ENCODE measurements around the gene DOCK7.

DNA sequence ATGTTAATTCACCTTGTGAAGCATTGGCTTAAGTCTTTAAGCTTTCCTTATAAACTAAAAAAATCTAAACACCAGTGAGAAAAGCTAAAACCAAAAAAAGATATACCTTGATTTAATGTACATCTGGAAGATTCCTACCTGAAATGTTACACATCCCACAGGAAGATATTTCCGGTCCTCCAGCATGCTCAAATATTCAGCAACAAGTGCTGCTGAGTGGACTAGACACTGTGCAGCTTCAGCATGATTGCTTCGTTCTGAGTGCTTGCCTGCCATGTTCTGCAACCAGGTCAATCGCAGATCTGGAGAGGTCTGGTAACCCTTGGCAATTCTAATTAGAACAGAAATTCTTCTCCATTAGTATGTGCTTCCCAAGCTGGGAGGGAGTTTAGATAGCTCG lies 194.0 kb downstream of the DOCK7 start:
- TF ChIP-seq, protein P1, sequence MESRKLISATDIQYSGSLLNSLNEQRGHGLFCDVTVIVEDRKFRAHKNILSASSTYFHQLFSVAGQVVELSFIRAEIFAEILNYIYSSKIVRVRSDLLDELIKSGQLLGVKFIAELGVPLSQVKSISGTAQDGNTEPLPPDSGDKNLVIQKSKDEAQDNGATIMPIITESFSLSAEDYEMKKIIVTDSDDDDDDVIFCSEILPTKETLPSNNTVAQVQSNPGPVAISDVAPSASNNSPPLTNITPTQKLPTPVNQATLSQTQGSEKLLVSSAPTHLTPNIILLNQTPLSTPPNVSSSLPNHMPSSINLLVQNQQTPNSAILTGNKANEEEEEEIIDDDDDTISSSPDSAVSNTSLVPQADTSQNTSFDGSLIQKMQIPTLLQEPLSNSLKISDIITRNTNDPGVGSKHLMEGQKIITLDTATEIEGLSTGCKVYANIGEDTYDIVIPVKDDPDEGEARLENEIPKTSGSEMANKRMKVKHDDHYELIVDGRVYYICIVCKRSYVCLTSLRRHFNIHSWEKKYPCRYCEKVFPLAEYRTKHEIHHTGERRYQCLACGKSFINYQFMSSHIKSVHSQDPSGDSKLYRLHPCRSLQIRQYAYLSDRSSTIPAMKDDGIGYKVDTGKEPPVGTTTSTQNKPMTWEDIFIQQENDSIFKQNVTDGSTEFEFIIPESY (IDR thresholded peaks at IDR 0.05), result no peak
- no peak for TF ChIP-seq GABPA (IDR thresholded peaks at IDR 0.05 in 1 of 2, conservative IDR thresholded peaks at IDR 0.05 in 1 of 2)
- TF ChIP-seq, protein P2, sequence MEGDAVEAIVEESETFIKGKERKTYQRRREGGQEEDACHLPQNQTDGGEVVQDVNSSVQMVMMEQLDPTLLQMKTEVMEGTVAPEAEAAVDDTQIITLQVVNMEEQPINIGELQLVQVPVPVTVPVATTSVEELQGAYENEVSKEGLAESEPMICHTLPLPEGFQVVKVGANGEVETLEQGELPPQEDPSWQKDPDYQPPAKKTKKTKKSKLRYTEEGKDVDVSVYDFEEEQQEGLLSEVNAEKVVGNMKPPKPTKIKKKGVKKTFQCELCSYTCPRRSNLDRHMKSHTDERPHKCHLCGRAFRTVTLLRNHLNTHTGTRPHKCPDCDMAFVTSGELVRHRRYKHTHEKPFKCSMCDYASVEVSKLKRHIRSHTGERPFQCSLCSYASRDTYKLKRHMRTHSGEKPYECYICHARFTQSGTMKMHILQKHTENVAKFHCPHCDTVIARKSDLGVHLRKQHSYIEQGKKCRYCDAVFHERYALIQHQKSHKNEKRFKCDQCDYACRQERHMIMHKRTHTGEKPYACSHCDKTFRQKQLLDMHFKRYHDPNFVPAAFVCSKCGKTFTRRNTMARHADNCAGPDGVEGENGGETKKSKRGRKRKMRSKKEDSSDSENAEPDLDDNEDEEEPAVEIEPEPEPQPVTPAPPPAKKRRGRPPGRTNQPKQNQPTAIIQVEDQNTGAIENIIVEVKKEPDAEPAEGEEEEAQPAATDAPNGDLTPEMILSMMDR (IDR thresholded peaks at IDR 0.05; ENCODE audit: low read depth, low read length, missing input control), result no peak
- TF ChIP-seq, protein P3, sequence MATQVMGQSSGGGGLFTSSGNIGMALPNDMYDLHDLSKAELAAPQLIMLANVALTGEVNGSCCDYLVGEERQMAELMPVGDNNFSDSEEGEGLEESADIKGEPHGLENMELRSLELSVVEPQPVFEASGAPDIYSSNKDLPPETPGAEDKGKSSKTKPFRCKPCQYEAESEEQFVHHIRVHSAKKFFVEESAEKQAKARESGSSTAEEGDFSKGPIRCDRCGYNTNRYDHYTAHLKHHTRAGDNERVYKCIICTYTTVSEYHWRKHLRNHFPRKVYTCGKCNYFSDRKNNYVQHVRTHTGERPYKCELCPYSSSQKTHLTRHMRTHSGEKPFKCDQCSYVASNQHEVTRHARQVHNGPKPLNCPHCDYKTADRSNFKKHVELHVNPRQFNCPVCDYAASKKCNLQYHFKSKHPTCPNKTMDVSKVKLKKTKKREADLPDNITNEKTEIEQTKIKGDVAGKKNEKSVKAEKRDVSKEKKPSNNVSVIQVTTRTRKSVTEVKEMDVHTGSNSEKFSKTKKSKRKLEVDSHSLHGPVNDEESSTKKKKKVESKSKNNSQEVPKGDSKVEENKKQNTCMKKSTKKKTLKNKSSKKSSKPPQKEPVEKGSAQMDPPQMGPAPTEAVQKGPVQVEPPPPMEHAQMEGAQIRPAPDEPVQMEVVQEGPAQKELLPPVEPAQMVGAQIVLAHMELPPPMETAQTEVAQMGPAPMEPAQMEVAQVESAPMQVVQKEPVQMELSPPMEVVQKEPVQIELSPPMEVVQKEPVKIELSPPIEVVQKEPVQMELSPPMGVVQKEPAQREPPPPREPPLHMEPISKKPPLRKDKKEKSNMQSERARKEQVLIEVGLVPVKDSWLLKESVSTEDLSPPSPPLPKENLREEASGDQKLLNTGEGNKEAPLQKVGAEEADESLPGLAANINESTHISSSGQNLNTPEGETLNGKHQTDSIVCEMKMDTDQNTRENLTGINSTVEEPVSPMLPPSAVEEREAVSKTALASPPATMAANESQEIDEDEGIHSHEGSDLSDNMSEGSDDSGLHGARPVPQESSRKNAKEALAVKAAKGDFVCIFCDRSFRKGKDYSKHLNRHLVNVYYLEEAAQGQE (IDR thresholded peaks at IDR 0.05), result no peak
- TF ChIP-seq HNF4A (conservative IDR thresholded peaks at IDR 0.05), result no peak
- TF ChIP-seq, protein P4, sequence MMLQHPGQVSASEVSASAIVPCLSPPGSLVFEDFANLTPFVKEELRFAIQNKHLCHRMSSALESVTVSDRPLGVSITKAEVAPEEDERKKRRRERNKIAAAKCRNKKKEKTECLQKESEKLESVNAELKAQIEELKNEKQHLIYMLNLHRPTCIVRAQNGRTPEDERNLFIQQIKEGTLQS (IDR thresholded peaks at IDR 0.05), result no peak
- TF ChIP-seq SP1 (IDR thresholded peaks at IDR 0.05), result no peak
- no peak for TF ChIP-seq TAF1 (conservative IDR thresholded peaks at IDR 0.05)
- no peak for TF ChIP-seq RAD21 (IDR thresholded peaks at IDR 0.05)
- TF ChIP-seq NR2F2 (IDR thresholded peaks at IDR 0.05), result no peak
- TF ChIP-seq, protein P5, sequence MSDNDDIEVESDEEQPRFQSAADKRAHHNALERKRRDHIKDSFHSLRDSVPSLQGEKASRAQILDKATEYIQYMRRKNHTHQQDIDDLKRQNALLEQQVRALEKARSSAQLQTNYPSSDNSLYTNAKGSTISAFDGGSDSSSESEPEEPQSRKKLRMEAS (IDR thresholded peaks at IDR 0.05), result no peak

Measured in liver (tissue), 3 donors.